SW 1271 (cell line): ENCODE data around the gene MBIP.

Source experiments
- DNase-seq, 2 experiments: peaks; one replicate each; lab custom pipeline; 2025; lab: John Stamatoyannopoulos, UW

MBIP gene

DNA sequence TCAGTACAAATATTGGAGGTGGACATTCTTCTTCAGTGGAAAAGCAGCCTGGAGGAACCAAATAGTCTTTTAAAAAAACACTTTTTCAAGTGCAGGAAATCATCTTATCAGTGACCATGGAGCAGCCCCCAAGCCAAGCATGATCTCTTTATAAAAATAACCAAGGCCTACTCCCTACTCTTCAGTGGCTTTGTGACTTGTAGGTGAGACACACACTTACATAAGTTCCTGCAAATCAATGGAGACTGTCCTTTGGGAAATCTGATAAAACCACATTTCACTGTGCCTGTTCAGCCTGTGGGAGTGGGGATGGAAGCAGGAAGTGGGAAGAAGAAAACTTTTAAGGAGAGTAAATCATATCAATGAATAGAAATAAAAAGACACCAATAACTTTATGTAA lies 56.3 kb downstream of the MBIP start:
- no peak for DNase-seq

- DNase-seq: no peak
These were observed 59.3 kb downstream of the MBIP start for GRCh38 chr14:36260970-36261640.

DNA sequence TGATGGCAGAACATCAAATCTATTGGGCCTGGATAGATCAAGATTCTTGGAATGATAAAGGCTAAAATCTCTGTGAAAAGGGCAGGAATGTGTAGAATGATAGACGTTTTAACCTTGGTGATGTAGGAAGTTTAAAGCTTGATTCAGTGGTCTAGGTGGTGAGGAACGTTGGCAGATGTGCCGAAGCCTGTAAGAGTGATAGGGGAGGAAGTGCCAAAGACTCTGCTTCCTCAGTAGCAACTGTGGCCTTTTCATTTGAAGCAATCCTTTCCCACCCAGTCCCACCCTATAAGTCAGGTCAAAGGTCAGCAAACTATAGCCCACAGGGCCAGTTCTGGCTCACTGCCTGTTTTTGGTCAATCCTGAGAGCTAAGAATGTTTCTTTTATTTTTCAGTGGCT lies 62.2 kb downstream of the MBIP start:
- DNase-seq: no peak

DNA sequence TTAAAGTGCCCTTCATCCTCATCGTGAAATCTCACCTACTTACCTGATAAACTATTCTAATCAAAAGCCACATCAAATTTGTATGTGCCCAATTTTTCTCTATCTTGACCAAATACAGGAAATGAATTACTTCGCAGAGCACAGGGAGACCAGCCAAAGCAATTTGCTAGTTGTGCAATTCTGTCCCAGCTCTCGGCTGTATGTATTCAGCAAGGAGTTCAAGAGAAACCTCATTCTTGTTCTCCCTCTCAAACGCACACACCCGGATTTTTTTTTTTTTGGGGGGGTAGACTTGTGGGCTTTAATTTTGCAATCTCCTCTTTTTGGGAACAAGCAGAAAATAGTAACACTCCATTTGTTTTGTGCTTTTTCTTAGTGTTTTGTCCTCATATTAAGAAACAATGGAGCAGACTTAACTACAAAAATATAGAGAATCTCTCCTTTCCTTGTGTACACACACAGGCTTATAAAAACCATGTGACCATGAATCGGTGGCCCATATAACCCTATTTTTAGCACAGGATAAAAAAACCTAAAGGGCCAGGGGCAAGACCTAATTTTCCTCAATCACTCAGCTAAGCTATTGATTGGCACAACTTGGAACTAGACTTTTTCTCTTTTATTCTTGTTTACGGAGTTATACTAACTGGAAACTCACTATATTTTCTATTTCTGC lies 64.2 kb downstream of the MBIP start:
- no peak for DNase-seq

DNA sequence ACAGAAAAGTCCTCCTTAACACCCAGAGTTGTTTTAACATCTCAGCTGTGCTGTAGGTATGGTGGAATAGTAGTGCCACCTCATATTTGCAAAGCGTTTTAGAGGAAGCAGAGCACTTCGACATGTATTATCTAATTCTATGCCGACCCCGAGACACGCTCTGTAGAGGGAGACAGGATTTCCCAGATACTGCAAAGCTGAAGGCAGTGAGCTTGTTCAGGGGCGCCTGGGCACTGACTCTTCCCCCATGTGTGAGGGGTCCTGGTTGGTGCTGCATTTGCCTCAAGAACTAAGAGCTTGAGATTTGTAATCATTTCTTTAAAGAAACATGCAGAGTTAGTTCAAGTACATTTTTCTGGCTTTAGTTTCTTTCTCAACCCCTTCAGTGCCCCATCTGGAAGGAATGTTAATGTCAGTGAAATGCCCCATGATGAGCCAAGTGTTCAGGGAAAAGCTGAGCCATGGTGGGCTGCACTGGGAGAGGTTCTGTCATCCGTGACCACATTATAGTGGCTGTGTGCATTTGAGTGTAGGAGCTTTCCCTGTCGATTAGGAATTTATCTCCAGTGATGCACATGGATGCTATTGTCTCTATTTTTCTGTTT lies 66.3 kb downstream of the MBIP start:
- DNase-seq: no peak
